NCI-H82 treated with DMSO at 0.1 percent for 48 hours (cell line): Measurements from ENCODE around the gene METTL22.

Source experiments
- DNase-seq: peaks from one replicate; lab custom pipeline; 2025; ENCODE audit not compliant: unreplicated experiment; lab: John Stamatoyannopoulos, UW

METTL22 gene

GRCh38 chr16:8591451-8591850, 30.0 kb upstream of the METTL22 start:
- DNase-seq: no peak

GRCh38 chr16:8594149-8594666, 27.3 kb upstream of the METTL22 start:
- no peak for DNase-seq

GRCh38 chr16:8595783-8596182, 25.7 kb upstream of the METTL22 start:
- DNase-seq: no peak

- no peak for DNase-seq
These were observed 24.9 kb upstream of the METTL22 start for GRCh38 chr16:8596581-8596980.

- DNase-seq: no peak
These were observed 21.2 kb upstream of the METTL22 start for GRCh38 chr16:8600144-8600775.

- no peak for DNase-seq
These were observed 15.9 kb upstream of the METTL22 start for GRCh38 chr16:8605554-8605953.

- DNase-seq: no peak
These were observed 14.3 kb upstream of the METTL22 start for GRCh38 chr16:8607214-8607613.

- no peak for DNase-seq
These were observed 10.4 kb upstream of the METTL22 start for GRCh38 chr16:8611122-8611521.

GRCh38 chr16:8611886-8612600, 9.5 kb upstream of the METTL22 start:
- DNase-seq: no peak

- no peak for DNase-seq
These were observed 7.0 kb upstream of the METTL22 start for GRCh38 chr16:8614435-8615029.

- DNase-seq: no peak
These were observed 1.7 kb upstream of the METTL22 start for GRCh38 chr16:8619671-8620370.

- no peak for DNase-seq
These were observed 963 bp upstream of the METTL22 start for GRCh38 chr16:8620535-8620934.

GRCh38 chr16:8621222-8621571, 301 bp upstream of the METTL22 start:
- DNase-seq: no peak

GRCh38 chr16:8622315-8622656, 788 bp downstream of the METTL22 start:
- DNase-seq: no peak

GRCh38 chr16:8623634-8624033, 2.1 kb downstream of the METTL22 start:
- DNase-seq: no peak

- no peak for DNase-seq
These were observed 4.1 kb downstream of the METTL22 start for GRCh38 chr16:8625491-8626087.

GRCh38 chr16:8626946-8627345, 5.4 kb downstream of the METTL22 start:
- no peak for DNase-seq

GRCh38 chr16:8627456-8627855, 6.0 kb downstream of the METTL22 start:
- DNase-seq: no peak

- DNase-seq: no peak
These were observed 7.7 kb downstream of the METTL22 start for GRCh38 chr16:8628981-8629725.

- no peak for DNase-seq
These were observed 8.9 kb downstream of the METTL22 start for GRCh38 chr16:8630255-8630953.
